Ectodermal cell (in vitro differentiated cells): ENCODE measurements around the gene FYN.

Source experiments
- H3K27ac ChIP-seq: 2 replicates; pipeline ENCODE4 v1.7.0; 2013; ENCODE audit warnings: mild to moderate bottlenecking, low read depth, low read length; ENCODE audit not compliant: insufficient read depth, poor library complexity, severe bottlenecking
- H3K27me3 ChIP-seq: 2 replicates; pipeline ENCODE4 v1.7.0; 2013; ENCODE audit warnings: mild to moderate bottlenecking, low read length; ENCODE audit not compliant: insufficient read depth, control insufficient read depth, poor library complexity, severe bottlenecking
- H3K36me3 ChIP-seq: one replicate; pipeline ENCODE4 v1.7.0; 2013; ENCODE audit warnings: low read length; ENCODE audit not compliant: control insufficient read depth, insufficient read depth
- H3K4me1 ChIP-seq: one replicate; pipeline ENCODE4 v1.7.0; 2013; ENCODE audit warnings: low read length; ENCODE audit not compliant: control insufficient read depth, insufficient read depth
- H3K4me3 ChIP-seq: 2 replicates; pipeline ENCODE4 v1.7.0; 2013; ENCODE audit warnings: low read depth, low read length, control low read depth; ENCODE audit not compliant: insufficient read depth
- H3K9me3 ChIP-seq: 2 replicates; pipeline ENCODE4 v1.7.0; 2013; ENCODE audit warnings: mild to moderate bottlenecking, low read length, moderate library complexity; ENCODE audit not compliant: control insufficient read depth
- WGBS, 2 experiments: methylation state at CpG; one replicate each; pipeline ENCODE4 v1.1.7; 2013; ENCODE audit warnings: missing lambda C conversion rate in 2 of 2; 5-methylcytosine and 5-hydroxymethylcytosine counted together

The FYN gene

GRCh38 chr6:111625461-111626391 lies 247.5 kb downstream of the FYN start:
- H3K9me3 ChIP-seq = no peaks in the 10 kb centered on the region
- no peak overlapping the region for H3K4me3 ChIP-seq
- peaks cover 7% of the 10 kb centered on the region for H3K4me1 ChIP-seq
- H3K27me3 ChIP-seq = no peaks in the 10 kb centered on the region
- 86% methylated on average over 17 of the region's 17 CpGs for WGBS, 2 experiments
- H3K36me3 ChIP-seq = no peaks in the 10 kb centered on the region
- no peak overlapping the region for H3K27ac ChIP-seq

- H3K4me3 ChIP-seq = no peak overlapping the region
- no peaks in the 10 kb centered on the region for H3K36me3 ChIP-seq
- no peaks in the 10 kb centered on the region for H3K27me3 ChIP-seq
- no peak overlapping the region for H3K27ac ChIP-seq
- 88 to 89% methylated on average over 3 of the region's 3 CpGs for WGBS, 2 experiments
- H3K4me1 ChIP-seq = peaks cover 7% of the 10 kb centered on the region
- no peaks in the 10 kb centered on the region for H3K9me3 ChIP-seq
Measured at GRCh38 chr6:111625099-111625416, 248.2 kb downstream of the FYN start.

DNA sequence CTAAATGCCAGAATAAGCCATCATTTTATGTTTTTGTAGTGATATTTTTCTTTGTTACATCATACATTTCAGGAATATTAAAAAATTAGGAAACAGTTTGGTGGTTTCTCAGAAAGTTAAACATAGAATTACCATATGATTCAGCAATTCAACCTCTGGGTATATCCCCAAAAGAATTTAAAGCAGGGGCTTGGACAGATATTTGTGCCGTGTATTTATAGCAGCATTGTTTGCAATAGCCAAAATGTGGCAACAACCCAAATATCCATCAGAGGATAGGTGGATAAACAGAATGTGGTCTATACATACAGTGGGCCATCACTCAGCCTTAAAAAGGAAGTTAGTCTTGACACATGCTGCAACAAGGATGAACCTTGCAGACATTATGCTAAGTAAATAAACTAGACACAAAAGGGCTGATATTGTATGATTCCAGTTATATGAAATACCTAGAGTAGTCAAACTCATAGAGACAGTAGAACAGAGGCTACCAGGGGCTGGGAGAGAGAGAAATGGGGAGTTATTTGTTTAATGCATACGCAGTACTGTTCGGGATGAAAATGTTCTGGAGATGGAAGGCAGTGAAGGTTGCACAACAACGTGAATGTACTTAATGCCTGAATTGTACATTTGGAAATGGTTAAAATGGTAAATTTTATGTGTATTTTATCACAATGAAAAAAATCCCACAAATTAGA lies 248.7 kb downstream of the FYN start:
- Histone ChIP-seq H3K9me3 (no peaks in the 10 kb centered on the region), H3K36me3 (no peaks in the 10 kb centered on the region), H3K4me3 (no peak overlapping the region), H3K27me3 (no peaks in the 10 kb centered on the region), H3K4me1 (peaks cover 7% of the 10 kb centered on the region), H3K27ac (no peak overlapping the region)
- WGBS, 2 experiments = 93 to 94% methylated on average over 4 of the region's 4 CpGs

DNA sequence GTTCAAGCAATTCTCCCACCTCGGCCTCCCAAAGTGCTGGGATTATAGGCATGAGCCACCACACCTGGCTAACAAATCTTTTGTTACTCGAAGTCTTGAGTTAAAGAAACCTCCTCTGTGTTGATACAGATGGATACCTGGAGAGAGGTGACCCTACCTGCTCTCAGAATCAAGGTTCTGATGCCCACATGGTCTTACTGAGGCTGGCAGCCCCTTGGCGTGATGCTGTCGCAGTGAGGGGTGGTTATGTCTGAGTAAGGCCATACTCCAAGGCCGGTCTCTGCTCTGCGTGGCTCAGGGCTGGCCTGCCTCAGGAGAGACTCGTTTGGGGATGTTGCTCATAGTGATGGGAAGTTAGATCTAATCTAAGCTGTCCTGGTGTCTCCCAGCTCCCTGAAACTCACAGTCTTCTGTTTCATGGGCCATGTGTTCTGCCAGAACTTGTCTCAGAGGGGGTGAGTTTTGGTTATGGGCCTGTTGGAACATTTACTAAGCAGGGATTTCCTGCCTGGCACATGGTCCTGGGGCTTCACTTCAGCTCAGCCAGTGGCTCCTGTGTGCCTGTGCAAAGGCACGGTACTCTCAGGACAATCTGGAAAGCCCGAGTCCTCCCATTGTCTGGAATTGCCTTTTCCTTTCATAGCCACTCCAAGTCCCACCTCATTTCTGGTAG lies 250.1 kb downstream of the FYN start:
- no peaks in the 10 kb centered on the region for H3K9me3 ChIP-seq
- peaks cover 7% of the 10 kb centered on the region for H3K4me1 ChIP-seq
- no peaks in the 10 kb centered on the region for H3K27me3 ChIP-seq
- no peak overlapping the region for H3K27ac ChIP-seq
- H3K36me3 ChIP-seq = no peaks in the 10 kb centered on the region
- WGBS, 2 experiments = 86 to 88% methylated on average over 9 of the region's 9 CpGs
- H3K4me3 ChIP-seq = no peak overlapping the region

DNA sequence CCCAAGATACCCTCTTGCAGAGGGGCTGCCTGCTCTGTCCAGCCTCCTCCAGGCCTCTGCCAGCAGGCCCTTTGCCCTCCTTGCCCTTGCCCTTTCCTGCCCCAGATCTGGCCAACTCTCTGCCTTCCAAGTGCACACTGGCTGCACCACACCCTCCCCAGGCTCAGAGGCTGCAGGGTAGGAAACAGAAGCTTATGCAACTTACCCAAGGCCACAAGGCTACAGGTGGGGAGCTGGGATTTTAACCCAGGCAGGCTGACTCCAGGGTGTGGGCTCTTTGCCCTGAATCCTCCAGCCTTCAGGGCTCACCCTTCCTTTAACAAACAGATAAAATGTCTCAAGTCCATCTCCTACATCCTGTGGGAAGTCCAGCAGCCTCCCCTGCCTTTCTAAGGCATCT lies 253.1 kb downstream of the FYN start:
- no peaks in the 10 kb centered on the region for H3K27me3 ChIP-seq
- H3K27ac ChIP-seq = no peak overlapping the region
- H3K36me3 ChIP-seq = no peaks in the 10 kb centered on the region
- no peak overlapping the region for H3K4me3 ChIP-seq
- no peaks in the 10 kb centered on the region for H3K9me3 ChIP-seq
- no peaks in the 10 kb centered on the region for H3K4me1 ChIP-seq

- Histone ChIP-seq H3K36me3 (no peaks in the 10 kb centered on the region), H3K27ac (no peak overlapping the region), H3K27me3 (no peaks in the 10 kb centered on the region), H3K4me1 (peaks cover 12% of the 10 kb centered on the region), H3K4me3 (no peak overlapping the region), H3K9me3 (no peaks in the 10 kb centered on the region)
- WGBS, 2 experiments = 89 to 96% methylated on average over 6 of the region's 6 CpGs
Measured at GRCh38 chr6:111618407-111618806, 254.8 kb downstream of the FYN start.

DNA sequence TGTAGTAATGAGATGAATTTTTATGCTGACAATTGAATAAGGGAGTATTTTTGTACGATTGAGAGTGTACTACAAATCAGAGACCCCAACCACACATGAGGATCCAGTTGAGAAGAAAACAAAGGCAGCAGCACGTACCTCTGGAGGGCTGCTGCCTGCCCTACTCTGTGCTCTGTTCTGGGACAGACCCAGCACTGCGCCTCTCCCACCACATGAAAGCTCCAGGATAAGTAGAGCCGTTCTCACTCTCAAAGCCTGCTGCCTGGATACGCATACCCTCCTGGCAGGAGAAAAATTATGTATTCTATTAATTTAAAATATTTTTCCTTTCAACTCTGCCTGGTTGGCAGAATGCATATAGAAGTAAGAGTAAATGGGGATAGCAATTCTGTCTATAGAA lies 256.1 kb downstream of the FYN start:
- WGBS, 2 experiments = 79 to 86% methylated on average over 4 of the region's 5 CpGs

GRCh38 chr6:111615916-111616612 lies 257.2 kb downstream of the FYN start:
- Histone ChIP-seq H3K9me3 (no peaks in the 10 kb centered on the region), H3K4me3 (no peak overlapping the region), H3K4me1 (peaks cover 12% of the 10 kb centered on the region), H3K27ac (no peak overlapping the region), H3K27me3 (no peaks in the 10 kb centered on the region), H3K36me3 (no peaks in the 10 kb centered on the region)
- WGBS, 2 experiments = 91 to 92% methylated on average over 12 of the region's 12 CpGs

More for the DNA sequence above, 256.1 kb downstream of the FYN start:
- Histone ChIP-seq H3K27me3 (no peaks in the 10 kb centered on the region), H3K27ac (no peak overlapping the region), H3K9me3 (no peaks in the 10 kb centered on the region), H3K4me1 (peaks cover 12% of the 10 kb centered on the region), H3K36me3 (no peaks in the 10 kb centered on the region), H3K4me3 (no peak overlapping the region)

- Histone ChIP-seq H3K36me3 (no peaks in the 10 kb centered on the region), H3K4me3 (no peak overlapping the region), H3K9me3 (no peaks in the 10 kb centered on the region), H3K4me1 (peaks cover 12% of the 10 kb centered on the region), H3K27ac (no peak overlapping the region), H3K27me3 (no peaks in the 10 kb centered on the region)
- WGBS, 2 experiments = 44 to 48% methylated on average over 12 of the region's 12 CpGs
Measured at GRCh38 chr6:111614833-111615582, 258.2 kb downstream of the FYN start.
